NT2/D1 (cell line): ENCODE data around the gene GAGE12J.

Source experiments
- YY1 ChIP-seq: IDR thresholded peaks from 2 replicates; pipeline ENCODE4 v1.6.1; 2011; ENCODE audit not compliant: insufficient read length, insufficient read depth
- ZNF274 ChIP-seq: IDR thresholded peaks from 2 replicates; pipeline ENCODE4 v1.6.1; 2011; ENCODE audit warnings: mild to moderate bottlenecking, low read depth, low read length

- no peak for TF ChIP-seq ZNF274
- TF ChIP-seq YY1, result no peak
Observed at GRCh38 chrX:49312176-49312575, 9.7 kb upstream of the GAGE12J start.
